ENCODE measurements around the gene XXYLT1.

DNA sequence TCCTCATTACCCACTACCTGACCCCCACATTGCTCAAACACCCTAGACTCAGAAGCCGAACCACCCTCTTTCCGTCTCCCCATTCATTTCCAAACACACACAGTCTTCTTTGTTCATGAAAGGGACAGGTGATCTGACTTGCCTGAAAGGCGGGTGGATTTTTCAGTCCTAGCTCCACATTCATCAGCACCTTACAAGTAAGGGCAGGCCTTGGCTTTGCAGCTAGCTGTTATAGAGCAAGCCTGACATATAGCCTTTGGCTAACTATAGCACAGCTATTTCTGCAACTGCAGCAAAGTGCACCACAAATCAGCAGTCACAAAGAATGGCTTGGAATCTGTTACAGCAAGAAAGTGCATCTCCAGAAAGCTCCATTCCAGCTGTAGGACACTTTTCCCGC is 139.8 kb downstream of the XXYLT1 start:
- TF ChIP-seq CTCF (conservative IDR thresholded peaks at IDR 0.05; ENCODE audit: low read depth, low read length): no peak
- no peak for TF ChIP-seq EZH2 (IDR thresholded peaks at IDR 0.05; ENCODE audit: borderline replicate concordance, low read depth, low read length, poor library complexity, severe bottlenecking)
